ENCODE measurements around the gene APOL6.

APOL6 gene

GRCh38 chr22:35648066-35649025 lies at the start of gene APOL6:
APOL6 (plus strand) TSS chr22:35648446; CDS start chr22:35656426, 7,980 bp downstream.
- peak; percentile 72 for DNase-seq (ENCODE audit: extremely low read depth, insufficient read length)
- H3K27me3 ChIP-seq (replicated peaks; ENCODE audit: control insufficient read depth, insufficient read depth, low read length): no peaks in the 10 kb centered on the region
- TF ChIP-seq CTCF (IDR thresholded peaks at IDR 0.05; ENCODE audit: insufficient read depth, low read length, poor library complexity, severe bottlenecking): no peak
- H3K4me3 ChIP-seq (replicated peaks; ENCODE audit: low read depth, low read length): peak within 1 kb of the TSS; percentile 75
- H3K36me3 ChIP-seq (ENCODE audit: control insufficient read depth, insufficient read depth, low read length): no peaks in the 10 kb centered on the region

GRCh38 chr22:35599364-35599763 lies 48.9 kb upstream of the APOL6 start:
- Histone ChIP-seq H3K36me3 (ENCODE audit: control insufficient read depth, insufficient read depth, low read length) (no peaks in the 10 kb centered on the region), H3K4me3 (replicated peaks; ENCODE audit: low read depth, low read length) (no peak overlapping the region), H3K27me3 (replicated peaks; ENCODE audit: control insufficient read depth, insufficient read depth, low read length) (no peaks in the 10 kb centered on the region)
- DNase-seq (ENCODE audit: extremely low read depth, insufficient read length): no peak
- TF ChIP-seq CTCF (IDR thresholded peaks at IDR 0.05; ENCODE audit: insufficient read depth, low read length, poor library complexity, severe bottlenecking): no peak

- DNase-seq (ENCODE audit: extremely low read depth, insufficient read length): no peak
- Histone ChIP-seq H3K4me3 (replicated peaks; ENCODE audit: low read depth, low read length) (no peak overlapping the region), H3K36me3 (ENCODE audit: control insufficient read depth, insufficient read depth, low read length) (no peaks in the 10 kb centered on the region), H3K27me3 (replicated peaks; ENCODE audit: control insufficient read depth, insufficient read depth, low read length) (no peaks in the 10 kb centered on the region)
- no peak for TF ChIP-seq CTCF (IDR thresholded peaks at IDR 0.05; ENCODE audit: insufficient read depth, low read length, poor library complexity, severe bottlenecking)
These were observed 47.8 kb upstream of the APOL6 start for GRCh38 chr22:35600476-35600875.

GRCh38 chr22:35601013-35601580 lies 47.1 kb upstream of the APOL6 start:
- peaks cover 1% of the 10 kb centered on the region for H3K27me3 ChIP-seq (replicated peaks; ENCODE audit: control insufficient read depth, insufficient read depth, low read length)
- TF ChIP-seq CTCF (IDR thresholded peaks at IDR 0.05; ENCODE audit: insufficient read depth, low read length, poor library complexity, severe bottlenecking): no peak
- DNase-seq (ENCODE audit: extremely low read depth, insufficient read length): no peak
- H3K4me3 ChIP-seq (replicated peaks; ENCODE audit: low read depth, low read length): no peak overlapping the region
- no peaks in the 10 kb centered on the region for H3K36me3 ChIP-seq (ENCODE audit: control insufficient read depth, insufficient read depth, low read length)

- no peak for DNase-seq (ENCODE audit: extremely low read depth, insufficient read length)
- no peak for TF ChIP-seq CTCF (IDR thresholded peaks at IDR 0.05; ENCODE audit: insufficient read depth, low read length, poor library complexity, severe bottlenecking)
- no peak overlapping the region for H3K4me3 ChIP-seq (replicated peaks; ENCODE audit: low read depth, low read length)
- no peaks in the 10 kb centered on the region for H3K36me3 ChIP-seq (ENCODE audit: control insufficient read depth, insufficient read depth, low read length)
- H3K27me3 ChIP-seq (replicated peaks; ENCODE audit: control insufficient read depth, insufficient read depth, low read length): peaks cover 1% of the 10 kb centered on the region
These were observed 46.3 kb upstream of the APOL6 start for GRCh38 chr22:35601743-35602615.

All from GM06990 (cell line).